RWPE2 (cell line): ENCODE data around the gene COQ9.

ENCODE experiments used
- ATAC-seq: fragments of 200-7000 bp; cut with Tn5 transposase; 3 replicates; pipeline ENCODE4 v1.9.1; 2021; ENCODE audit warnings: low read depth
- DNase-seq: peaks from one replicate; pipeline ENCODE4 v3.0.0-alpha.2; 2020; ENCODE audit warnings: low spot score
- H3K27ac ChIP-seq: fragments of 450-650 bp; 2 replicates; pipeline ENCODE4 v1.5.1; 2017; ENCODE audit warnings: mild to moderate bottlenecking; ENCODE audit not compliant: poor library complexity, severe bottlenecking
- H3K27me3 ChIP-seq: fragments of 250-450 bp; sonication (Bioruptor Pico); 2 replicates; pipeline ENCODE4 v1.5.1; 2021; ENCODE audit warnings: mild to moderate bottlenecking, moderate library complexity; ENCODE audit not compliant: insufficient read depth, poor library complexity, severe bottlenecking
- H3K36me3 ChIP-seq: fragments of 250-450 bp; sonication (Bioruptor Pico); 2 replicates; pipeline ENCODE4 v1.5.1; 2020; ENCODE audit warnings: low read depth, mild to moderate bottlenecking, moderate library complexity
- H3K4me1 ChIP-seq: fragments of 250-450 bp; sonication (Bioruptor Pico); 2 replicates; pipeline ENCODE4 v1.5.1; 2021; ENCODE audit warnings: mild to moderate bottlenecking, moderate library complexity; ENCODE audit not compliant: insufficient read depth, poor library complexity, severe bottlenecking
- H3K4me3 ChIP-seq: fragments of 250-450 bp; sonication (Bioruptor Pico); 2 replicates; pipeline ENCODE4 v1.5.1; 2021; ENCODE audit warnings: mild to moderate bottlenecking, moderate library complexity; ENCODE audit not compliant: severe bottlenecking
- H3K9me3 ChIP-seq: fragments of 250-450 bp; sonication (Bioruptor Pico); 2 replicates; pipeline ENCODE4 v1.5.1; 2021; ENCODE audit warnings: mild to moderate bottlenecking, moderate library complexity; ENCODE audit not compliant: severe bottlenecking
- CTCF ChIP-seq: fragments of 450-650 bp; IDR thresholded peaks from one replicate; pipeline ENCODE4 v1.5.1; 2017; ENCODE audit warnings: mild to moderate bottlenecking, moderate library complexity; ENCODE audit not compliant: poor library complexity, severe bottlenecking

COQ9 gene

DNA sequence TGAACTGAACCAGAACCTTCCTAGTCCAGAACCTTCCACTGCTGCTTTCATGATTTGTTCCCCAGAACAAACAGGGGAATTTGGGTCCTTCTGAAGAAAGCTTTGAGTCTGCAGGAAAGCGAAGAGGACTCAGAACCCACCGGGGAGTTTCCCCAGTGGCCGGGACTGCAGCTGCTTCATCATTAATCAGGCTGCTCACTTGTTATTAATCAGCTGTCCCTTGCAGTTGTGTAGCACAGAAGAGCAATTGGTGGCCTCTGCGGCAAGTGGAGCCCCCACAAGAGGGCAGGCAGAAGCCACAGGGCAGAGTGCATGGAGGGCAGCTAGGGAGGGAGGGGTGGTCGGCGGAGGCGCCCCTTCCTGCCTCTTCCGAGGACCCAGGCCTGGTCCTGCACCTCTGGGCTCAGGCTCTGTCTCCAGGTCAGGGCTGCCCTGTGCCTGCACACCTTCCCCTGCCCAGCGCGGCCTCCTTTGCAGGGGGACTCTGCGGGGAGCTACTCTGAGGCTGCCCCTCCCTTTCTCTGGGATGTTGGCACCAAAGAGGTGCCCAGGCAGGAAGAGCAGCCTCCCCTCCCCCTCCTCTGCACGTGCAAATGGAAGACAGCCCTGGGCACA lies 35.8 kb upstream of the COQ9 start:
- no peak overlapping the region for H3K27ac ChIP-seq
- DNase-seq (no peak), ATAC-seq (no peak)
- H3K4me3 ChIP-seq = no peak overlapping the region
- no peaks in the 10 kb centered on the region for H3K27me3 ChIP-seq
- peaks cover 4% of the 10 kb centered on the region for H3K4me1 ChIP-seq
- no peaks in the 10 kb centered on the region for H3K9me3 ChIP-seq
- TF ChIP-seq CTCF = no peak
- H3K36me3 ChIP-seq = no peaks in the 10 kb centered on the region

DNA sequence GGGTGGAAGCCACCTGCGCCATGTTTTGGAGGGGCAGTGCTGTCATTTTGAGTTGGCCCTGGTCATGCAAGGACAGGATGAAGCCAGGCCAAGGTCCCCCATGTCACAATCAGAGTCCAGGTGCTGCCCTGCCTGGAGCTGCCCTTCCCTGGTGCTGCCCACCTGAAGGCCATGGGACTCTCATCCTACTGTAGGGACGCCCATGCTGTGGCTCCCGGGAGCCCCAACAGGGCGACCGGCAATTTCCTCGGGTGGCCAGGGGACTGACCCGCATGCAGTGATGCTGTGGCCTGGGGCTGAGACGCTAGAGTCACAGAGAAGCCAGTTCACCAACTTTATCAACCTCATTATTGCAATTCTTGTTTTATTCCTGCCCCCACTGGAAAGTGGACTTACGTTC lies 34.7 kb upstream of the COQ9 start:
- DNase-seq (no peak), ATAC-seq (no peak)
- peaks cover 5% of the 10 kb centered on the region for H3K4me1 ChIP-seq
- no peaks in the 10 kb centered on the region for H3K27me3 ChIP-seq
- TF ChIP-seq CTCF = no peak
- H3K9me3 ChIP-seq = no peaks in the 10 kb centered on the region
- H3K36me3 ChIP-seq = no peaks in the 10 kb centered on the region
- no peak overlapping the region for H3K4me3 ChIP-seq
- no peak overlapping the region for H3K27ac ChIP-seq

- Histone ChIP-seq H3K4me1 (peaks cover 10% of the 10 kb centered on the region), H3K4me3 (no peak overlapping the region), H3K9me3 (no peaks in the 10 kb centered on the region), H3K27ac (no peak overlapping the region), H3K36me3 (no peaks in the 10 kb centered on the region), H3K27me3 (no peaks in the 10 kb centered on the region)
- DNase-seq (no peak), ATAC-seq (no peak)
- no peak for TF ChIP-seq CTCF
Measured at GRCh38 chr16:57413301-57413730, 34.0 kb upstream of the COQ9 start.

GRCh38 chr16:57413733-57414132 lies 33.5 kb upstream of the COQ9 start:
- Histone ChIP-seq H3K36me3 (no peaks in the 10 kb centered on the region), H3K27ac (no peak overlapping the region), H3K4me3 (no peak overlapping the region), H3K27me3 (no peaks in the 10 kb centered on the region), H3K9me3 (no peaks in the 10 kb centered on the region), H3K4me1 (peaks cover 14% of the 10 kb centered on the region)
- ATAC-seq (no peak), DNase-seq (no peak)
- no peak for TF ChIP-seq CTCF

DNA sequence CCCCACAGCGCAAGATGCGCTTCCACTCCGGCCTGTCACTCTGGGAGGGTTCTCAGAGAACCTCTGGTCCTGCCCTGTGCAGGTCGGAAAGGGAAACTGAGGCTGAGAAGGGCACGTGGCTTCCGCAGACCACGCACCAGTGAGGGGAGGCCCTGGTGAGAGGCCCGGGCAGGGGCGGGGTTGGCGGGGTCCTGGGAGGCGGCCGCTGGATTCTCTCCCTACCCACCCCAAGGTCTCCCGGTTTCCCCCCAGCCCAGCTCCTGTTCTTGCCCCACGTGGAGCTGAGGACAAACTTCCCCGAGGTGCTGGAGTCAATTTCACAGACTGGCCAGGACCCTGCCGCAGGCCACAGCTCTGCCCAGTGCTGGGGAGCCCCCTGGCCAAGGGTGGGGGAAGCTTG lies 31.2 kb upstream of the COQ9 start:
- Histone ChIP-seq H3K27ac (no peak overlapping the region), H3K36me3 (no peaks in the 10 kb centered on the region), H3K27me3 (no peaks in the 10 kb centered on the region), H3K9me3 (no peaks in the 10 kb centered on the region), H3K4me3 (no peak overlapping the region), H3K4me1 (peaks cover 9% of the 10 kb centered on the region)
- no peak for TF ChIP-seq CTCF
- DNase-seq (no peak), ATAC-seq (no peak)
